Neutrophil (primary cell): ENCODE results near the gene EIF1AY.

Source experiments
- H3K27ac ChIP-seq: fragments of 200-600 bp; sonication (generic); 2 replicates; pipeline ENCODE4 v1.5.1; 2016; ENCODE audit warnings: mild to moderate bottlenecking, moderate library complexity
- H3K27me3 ChIP-seq: fragments of 200-600 bp; sonication (generic); 2 replicates; pipeline ENCODE4 v1.6.0; 2016; ENCODE audit warnings: mild to moderate bottlenecking
- H3K36me3 ChIP-seq: fragments of 200-600 bp; sonication (generic); 2 replicates; pipeline ENCODE4 v1.5.1; 2017
- H3K4me1 ChIP-seq, 2 experiments: fragments of 200-600 bp in 1 of 2; sonication (generic) in 1 of 2; 1 replicate in 1 of 2; 2 replicates in 1 of 2; pipeline versions ENCODE4 v1.5.1 to v1.6.1; 2013 to 2016; ENCODE audit warnings: low read depth in 1 of 2, low read length in 1 of 2, mild to moderate bottlenecking in 1 of 2, moderate library complexity in 1 of 2; ENCODE audit not compliant: control insufficient read depth in 1 of 2, insufficient read depth in 1 of 2
- H3K4me3 ChIP-seq, 2 experiments: fragments of 200-600 bp in 1 of 2; sonication (generic) in 1 of 2; 1 replicate in 1 of 2; 2 replicates in 1 of 2; pipeline ENCODE4 v1.5.1; 2013 to 2016; ENCODE audit warnings: low read depth in 1 of 2, low read length in 1 of 2, mild to moderate bottlenecking in 1 of 2, moderate library complexity in 1 of 2
- H3K9me3 ChIP-seq: fragments of 200-600 bp; sonication (generic); 2 replicates; pipeline ENCODE4 v1.5.1; 2016
- CTCF ChIP-seq: fragments of 200-600 bp; sonication (generic); IDR thresholded peaks from 2 replicates; pipeline ENCODE4 v1.5.1; 2016; ENCODE audit warnings: antibody characterized with exemption

The EIF1AY gene

GRCh38 chrY:20559873-20560512, 15.6 kb upstream of the EIF1AY start:
- no peak overlapping the region for H3K4me3 ChIP-seq
- H3K27me3 ChIP-seq, result no peaks in the 10 kb centered on the region

GRCh38 chrY:20571306-20571705, 4.3 kb upstream of the EIF1AY start:
- H3K27ac ChIP-seq, result no peak overlapping the region
- H3K4me3 ChIP-seq, result no peak overlapping the region
- no peak for TF ChIP-seq CTCF
- H3K36me3 ChIP-seq, result no peaks in the 10 kb centered on the region
- no peaks in the 10 kb centered on the region for H3K9me3 ChIP-seq
- no peaks in the 10 kb centered on the region for H3K4me1 ChIP-seq
- no peaks in the 10 kb centered on the region for H3K27me3 ChIP-seq

More at GRCh38 chrY:20559873-20560512, 15.6 kb upstream of the EIF1AY start:
- Histone ChIP-seq H3K36me3 (no peaks in the 10 kb centered on the region), H3K9me3 (no peaks in the 10 kb centered on the region), H3K27ac (no peak overlapping the region), H3K4me1 (no peaks in the 10 kb centered on the region)
- no peak for TF ChIP-seq CTCF

GRCh38 chrY:20576506-20576905, 930 bp downstream of the EIF1AY start:
- TF ChIP-seq CTCF, result no peak
- peak overlapping the region; percentile 56 to 68 for H3K4me3 ChIP-seq
- H3K27me3 ChIP-seq, result no peaks in the 10 kb centered on the region
- no peaks in the 10 kb centered on the region for H3K9me3 ChIP-seq
- peak overlapping the region; percentile 93 for H3K27ac ChIP-seq
- no peaks in the 10 kb centered on the region for H3K36me3 ChIP-seq
- H3K4me1 ChIP-seq, result no peaks in the 10 kb centered on the region

GRCh38 chrY:20578206-20578605, 2.6 kb downstream of the EIF1AY start:
- Histone ChIP-seq H3K27ac (no peak overlapping the region), H3K4me1 (no peaks in the 10 kb centered on the region), H3K27me3 (no peaks in the 10 kb centered on the region), H3K36me3 (no peaks in the 10 kb centered on the region), H3K4me3 (no peak overlapping the region), H3K9me3 (no peaks in the 10 kb centered on the region)
- TF ChIP-seq CTCF, result no peak

- H3K4me1 ChIP-seq, result no peaks in the 10 kb centered on the region
- H3K36me3 ChIP-seq, result peaks cover 4% of the 10 kb centered on the region
- no peak overlapping the region for H3K27ac ChIP-seq
- no peak overlapping the region for H3K4me3 ChIP-seq
- no peaks in the 10 kb centered on the region for H3K9me3 ChIP-seq
- TF ChIP-seq CTCF, result no peak
- H3K27me3 ChIP-seq, result no peaks in the 10 kb centered on the region
Measured at GRCh38 chrY:20581687-20582086, 6.1 kb downstream of the EIF1AY start.
